Endometrium (tissue), 2 donors: ENCODE measurements around the gene OR13F1.
"Not testable (repeated sequence)": the region's sequence is repeated elsewhere in the genome, so short reads cannot be mapped to it uniquely, and the experiment has no call there.

Source experiments
- FAIRE-seq: peaks from 2 replicates; lab custom pipeline; 2012; peaks lifted over from hg19 to GRCh38; lab: Jason Lieb, UNC
- donor health status: control.
- donor health status: control.

Gene OR13F1, protein sequence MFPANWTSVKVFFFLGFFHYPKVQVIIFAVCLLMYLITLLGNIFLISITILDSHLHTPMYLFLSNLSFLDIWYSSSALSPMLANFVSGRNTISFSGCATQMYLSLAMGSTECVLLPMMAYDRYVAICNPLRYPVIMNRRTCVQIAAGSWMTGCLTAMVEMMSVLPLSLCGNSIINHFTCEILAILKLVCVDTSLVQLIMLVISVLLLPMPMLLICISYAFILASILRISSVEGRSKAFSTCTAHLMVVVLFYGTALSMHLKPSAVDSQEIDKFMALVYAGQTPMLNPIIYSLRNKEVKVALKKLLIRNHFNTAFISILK

GRCh38 chr9:104503963-104504362 is at the start of gene OR13F1:
TSS of gene OR13F1 (plus strand) at chr9:104504263. CDS start at chr9:104504263, 0 bp downstream.
- FAIRE-seq: no peak

DNA sequence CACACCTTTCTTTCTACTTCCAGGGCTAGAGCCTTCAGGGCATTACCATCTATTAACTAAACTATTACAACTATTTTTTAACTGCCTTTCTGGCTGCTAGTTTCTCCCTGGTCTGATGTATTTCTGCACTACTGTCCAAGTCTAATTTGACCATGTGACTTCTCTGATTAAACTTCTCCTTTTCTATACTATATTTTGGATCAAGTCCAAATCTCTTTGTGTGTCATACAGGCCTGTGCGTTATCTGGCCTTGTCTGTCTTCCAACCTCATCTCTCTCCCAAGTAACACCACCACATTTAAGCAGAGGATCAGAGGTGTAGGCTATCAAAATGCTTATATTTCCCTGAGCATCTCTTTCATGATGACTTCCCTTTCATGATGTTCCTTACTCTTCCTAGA is 47.2 kb upstream of the OR13F1 start:
- no peak for FAIRE-seq

- FAIRE-seq: peak; percentile 86
Observed at GRCh38 chr9:104463864-104464263, 40.2 kb upstream of the OR13F1 start.

DNA sequence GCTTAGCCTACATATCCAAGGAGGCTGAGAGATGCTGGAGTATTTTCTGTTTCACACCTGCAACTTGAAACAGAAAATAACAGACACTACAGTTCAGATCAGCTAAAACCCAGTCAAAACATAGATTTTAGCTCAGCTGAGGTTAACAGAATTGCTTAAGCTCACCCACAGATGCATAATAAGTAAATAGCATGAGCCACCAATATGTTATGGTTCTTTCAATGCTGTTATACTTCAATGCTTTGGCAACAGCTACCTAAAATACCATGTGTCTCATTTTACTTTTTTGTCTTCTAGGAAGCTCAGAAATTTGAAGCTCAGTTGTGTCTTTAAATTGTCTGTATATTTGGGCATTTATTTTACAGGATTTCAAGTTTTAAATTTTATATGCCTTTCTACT is 35.8 kb upstream of the OR13F1 start:
- FAIRE-seq: no peak

DNA sequence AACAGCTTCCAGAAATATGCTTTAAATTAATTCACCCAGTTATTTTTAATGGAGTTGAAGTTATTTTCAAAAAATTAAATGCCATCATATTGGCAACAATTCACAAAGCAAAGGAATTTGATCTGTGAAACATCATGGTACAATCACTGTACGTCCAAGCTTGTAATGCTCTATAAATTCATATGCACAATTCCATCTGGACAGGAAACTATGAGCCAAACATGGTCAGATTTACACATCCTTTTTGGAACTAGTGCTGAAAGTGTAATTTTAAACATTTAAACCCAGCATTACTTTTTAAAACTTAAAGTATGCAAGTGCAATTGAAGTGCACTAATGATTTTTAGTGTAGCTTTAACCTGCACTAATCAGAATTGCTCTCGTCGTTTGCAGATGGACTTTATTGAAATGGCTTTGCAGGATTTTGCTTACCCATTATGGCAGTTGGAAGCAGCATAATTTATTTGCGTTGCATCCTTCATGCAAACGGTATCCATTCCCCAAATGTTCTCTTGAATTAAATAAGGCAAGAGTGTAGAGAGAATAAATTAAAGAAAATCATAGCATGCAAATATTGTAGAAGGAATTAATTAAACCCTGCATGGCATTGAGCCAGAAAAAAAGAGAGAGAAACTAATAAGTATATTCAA is 21.0 kb upstream of the OR13F1 start:
- FAIRE-seq: no peak

DNA sequence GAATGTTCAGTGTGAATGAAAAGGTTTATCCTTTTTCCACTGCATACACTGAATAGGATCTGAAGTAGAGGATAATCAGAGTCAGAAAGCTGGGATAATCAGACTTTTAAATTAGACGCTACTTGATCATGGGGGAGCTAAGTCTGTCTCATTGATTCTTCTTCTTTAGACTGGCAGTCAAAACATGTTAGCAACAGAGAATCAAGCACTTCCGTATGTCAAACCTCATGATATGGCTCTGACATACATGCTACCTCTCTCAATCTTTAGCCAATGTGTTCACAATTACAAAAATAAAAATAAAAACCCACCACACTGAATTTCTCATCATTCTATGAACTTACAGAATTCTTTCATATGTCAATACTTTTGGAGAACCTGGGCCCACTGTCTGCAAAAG is 19.0 kb upstream of the OR13F1 start:
- FAIRE-seq: no peak

DNA sequence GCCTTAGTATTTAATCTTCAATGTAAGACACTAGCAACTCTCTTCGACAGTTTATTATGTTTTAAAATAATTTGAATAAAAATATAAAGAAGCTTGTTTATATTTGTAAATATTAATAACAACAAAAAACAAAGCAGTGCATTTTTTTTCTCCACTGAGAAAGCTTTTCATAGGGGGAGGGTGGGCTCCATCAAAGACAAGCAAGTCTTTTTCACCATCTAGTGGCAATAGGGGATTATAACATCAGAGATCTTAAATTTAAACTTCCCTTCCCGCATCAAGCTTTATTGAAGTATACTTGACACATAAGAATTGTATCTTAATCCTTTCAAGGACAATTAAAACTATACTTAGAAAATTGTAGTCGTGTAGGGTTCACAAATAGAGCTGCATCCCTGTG is 9.3 kb upstream of the OR13F1 start:
- peak; percentile 81 for FAIRE-seq

DNA sequence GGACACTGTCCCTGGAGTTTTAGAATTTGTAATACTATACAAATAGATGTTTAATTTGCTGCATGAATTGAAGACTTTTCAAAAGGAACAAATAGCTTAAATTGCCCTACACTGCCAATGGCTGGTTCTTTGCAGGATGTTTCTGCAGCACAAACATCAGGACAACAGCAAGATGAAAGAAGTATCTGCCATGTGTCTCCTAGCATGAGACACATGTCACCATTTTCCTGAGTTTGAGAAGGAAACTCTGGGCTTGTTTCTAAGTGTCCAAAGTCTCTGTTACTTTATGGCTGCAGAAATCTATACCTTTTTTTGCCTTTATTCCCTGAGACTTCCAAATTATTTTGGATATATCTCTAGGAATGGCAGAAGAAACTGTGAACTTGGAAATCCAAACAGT is 623 bp upstream of the OR13F1 start:
- no peak for FAIRE-seq

GRCh38 chr9:104506565-104506964 is 2.5 kb downstream of the OR13F1 start:
- FAIRE-seq: no peak

DNA sequence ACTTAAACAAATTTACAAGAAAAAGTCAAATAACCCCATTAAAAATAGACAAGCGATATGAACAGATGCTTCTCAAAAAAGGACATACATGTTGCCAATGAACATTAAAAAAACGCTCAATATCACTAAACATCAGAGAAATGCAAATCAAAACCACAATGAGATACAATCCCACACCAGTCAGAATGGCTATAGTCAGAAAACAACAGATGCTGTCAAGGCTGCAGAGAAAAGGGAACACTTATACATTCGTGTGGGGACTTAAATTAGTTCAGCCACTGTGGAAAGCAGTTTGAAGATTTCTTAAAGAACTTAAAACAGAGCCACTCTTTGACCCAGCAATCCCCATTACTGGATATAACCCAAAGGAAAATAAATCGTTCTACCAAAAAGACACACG is 10.8 kb downstream of the OR13F1 start:
- FAIRE-seq: no peak

DNA sequence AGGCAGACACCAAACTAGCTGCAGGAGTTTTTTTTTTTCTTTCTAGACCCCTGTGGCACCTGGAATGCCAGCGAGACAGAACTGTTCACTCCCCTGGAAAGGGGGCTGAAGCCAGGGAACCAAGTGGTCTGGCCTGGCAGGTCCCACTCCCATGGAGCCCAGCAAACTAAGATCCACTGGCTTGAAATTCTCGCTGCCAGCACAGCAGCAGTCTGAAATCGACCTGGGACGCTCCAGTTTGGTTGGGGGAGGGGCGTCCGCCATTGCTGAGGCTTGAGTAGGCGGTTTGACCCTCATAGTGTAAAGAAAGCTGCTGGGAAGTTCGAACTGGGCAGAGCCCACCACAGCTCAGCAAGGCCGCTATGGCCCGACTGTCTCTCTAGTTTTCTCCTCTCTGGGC is 16.2 kb downstream of the OR13F1 start:
- not testable (repeated sequence) for FAIRE-seq

GRCh38 chr9:104527109-104527508 is 23.0 kb downstream of the OR13F1 start, which contains the start of gene OR13C4:
TSS of gene OR13C4 (minus strand) at chr9:104527209. CDS start at chr9:104527209, 0 bp downstream.
- FAIRE-seq: no peak

- no peak for FAIRE-seq
Observed at GRCh38 chr9:104536756-104537155, 32.7 kb downstream of the OR13F1 start, which contains the start of gene OR13C3. TSS of gene OR13C3 (minus strand) at chr9:104536856. CDS start at chr9:104536723, 133 bp downstream.

- no peak for FAIRE-seq
Observed at GRCh38 chr9:104539275-104539674, 35.2 kb downstream of the OR13F1 start.

GRCh38 chr9:104544644-104545043 is 40.6 kb downstream of the OR13F1 start:
- no peak for FAIRE-seq

DNA sequence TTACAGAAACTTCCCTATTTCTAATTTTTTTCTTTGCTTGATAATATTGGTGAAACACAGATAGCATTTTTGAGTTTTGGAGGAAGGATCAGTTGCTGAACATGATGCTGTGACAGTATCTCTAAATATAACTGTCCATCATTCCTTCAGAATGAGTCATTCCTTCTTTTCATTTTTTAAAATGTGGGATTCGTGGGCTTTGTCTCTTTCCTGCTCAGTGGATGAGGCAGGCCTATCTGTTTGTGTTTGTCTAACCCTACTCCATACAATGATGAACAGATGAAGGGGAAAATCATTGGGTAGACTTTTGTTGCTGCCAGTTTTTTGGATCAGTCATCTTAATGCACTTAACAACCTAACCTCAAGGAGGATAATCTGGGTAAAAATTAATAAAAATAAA is 49.2 kb downstream of the OR13F1 start:
- FAIRE-seq: no peak
